Measurements from ENCODE around the gene EFNA4. TPM values are rescaled to one million over a fixed set of nuclear protein-coding genes. Genes with fewer than 3 reads are reported as not detected.

The EFNA4 gene
- total RNA-seq, 6 experiments from 2014 or later: 3.6 to 5.6 (median 4.8) TPM

GRCh38 chr1:155022136-155022926 lies 41.2 kb upstream of the EFNA4 start:
- Mint-ChIP-seq H3K27ac (no peak overlapping the region), H3K36me3 (ENCODE audit: low read depth) (no peaks in the 10 kb centered on the region), H3K9me3 (no peaks in the 10 kb centered on the region), H3K27me3 (ENCODE audit: insufficient read depth) (peaks cover 5% of the 10 kb centered on the region), H3K4me3 (no peak overlapping the region), H3K4me1 (ENCODE audit: low read depth) (peaks cover 37% of the 10 kb centered on the region)
- no peak for DNase-seq
- no peak for TF ChIP-seq CTCF (IDR thresholded peaks at IDR 0.05)

- H3K27ac Mint-ChIP-seq: no peak overlapping the region
These were observed 40.7 kb upstream of the EFNA4 start for GRCh38 chr1:155022927-155023236.

GRCh38 chr1:155023627-155024026 lies 39.9 kb upstream of the EFNA4 start:
- Mint-ChIP-seq H3K36me3 (ENCODE audit: low read depth) (no peaks in the 10 kb centered on the region), H3K27ac (no peak overlapping the region), H3K27me3 (ENCODE audit: insufficient read depth) (peaks cover 5% of the 10 kb centered on the region), H3K4me3 (no peak overlapping the region), H3K4me1 (ENCODE audit: low read depth) (peaks cover 29% of the 10 kb centered on the region), H3K9me3 (no peaks in the 10 kb centered on the region)
- no peak for TF ChIP-seq CTCF (IDR thresholded peaks at IDR 0.05)
- DNase-seq: no peak

More at GRCh38 chr1:155022927-155023236, 40.7 kb upstream of the EFNA4 start:
- peaks cover 34% of the 10 kb centered on the region for H3K4me1 Mint-ChIP-seq (ENCODE audit: low read depth)
- H3K9me3 Mint-ChIP-seq: no peaks in the 10 kb centered on the region
- DNase-seq: no peak
- no peak overlapping the region for H3K4me3 Mint-ChIP-seq
- H3K27me3 Mint-ChIP-seq (ENCODE audit: insufficient read depth): peaks cover 5% of the 10 kb centered on the region
- no peaks in the 10 kb centered on the region for H3K36me3 Mint-ChIP-seq (ENCODE audit: low read depth)
- TF ChIP-seq CTCF (IDR thresholded peaks at IDR 0.05): no peak

GRCh38 chr1:155024315-155024714 lies 39.2 kb upstream of the EFNA4 start:
- no peak for DNase-seq
- H3K27me3 Mint-ChIP-seq (ENCODE audit: insufficient read depth): peaks cover 5% of the 10 kb centered on the region
- H3K36me3 Mint-ChIP-seq (ENCODE audit: low read depth): no peaks in the 10 kb centered on the region
- H3K4me3 Mint-ChIP-seq: no peak overlapping the region
- H3K9me3 Mint-ChIP-seq: no peaks in the 10 kb centered on the region
- H3K27ac Mint-ChIP-seq: no peak overlapping the region
- H3K4me1 Mint-ChIP-seq (ENCODE audit: low read depth): peaks cover 22% of the 10 kb centered on the region
- no peak for TF ChIP-seq CTCF (IDR thresholded peaks at IDR 0.05)

GRCh38 chr1:155026154-155026553 lies 37.4 kb upstream of the EFNA4 start:
- Mint-ChIP-seq H3K27ac (no peak overlapping the region), H3K4me3 (no peak overlapping the region), H3K4me1 (ENCODE audit: low read depth) (peaks cover 12% of the 10 kb centered on the region), H3K9me3 (no peaks in the 10 kb centered on the region), H3K36me3 (ENCODE audit: low read depth) (no peaks in the 10 kb centered on the region), H3K27me3 (ENCODE audit: insufficient read depth) (peaks cover 7% of the 10 kb centered on the region)
- TF ChIP-seq CTCF (IDR thresholded peaks at IDR 0.05): no peak
- no peak for DNase-seq
